Left lung (tissue), 10 donors: ENCODE measurements around the gene FAAH2. TPM values are rescaled to one million over a fixed set of nuclear protein-coding genes. Genes with fewer than 3 reads are reported as not detected.
"Not testable (repeated sequence)": the region's sequence is repeated elsewhere in the genome, so short reads cannot be mapped to it uniquely, and the experiment has no call there.

Experiments used
- ATAC-seq: fragments of 200-7000 bp; cut with Tn5 transposase; one replicate; pipeline ENCODE4 v1.9.1; 2020; ENCODE audit warnings: moderate library complexity
- DNase-seq, 4 donors: peaks; one replicate each; pipeline ENCODE4 v3.0.0-alpha.2; 2013 to 2020
- H3K27ac ChIP-seq, 2 donors: fragments of 200-600 bp; sonication (generic) in 1 of 2; one replicate each; pipeline versions ENCODE4 v1.5.0 to v1.8.0; 2020 to 2021
- H3K27me3 ChIP-seq, 2 donors: fragments of 200-600 bp; sonication (generic) in 1 of 2; one replicate each; pipeline versions ENCODE4 v1.5.0 to v1.8.0; 2020 to 2021
- H3K36me3 ChIP-seq, 2 donors: fragments of 200-600 bp; sonication (generic) in 1 of 2; one replicate each; pipeline versions ENCODE4 v1.5.0 to v1.8.0; 2020 to 2021
- H3K4me1 ChIP-seq, 2 donors: fragments of 200-600 bp; one replicate each; pipeline ENCODE4 v1.8.0; 2021
- H3K4me3 ChIP-seq, 2 donors: fragments of 200-600 bp; sonication (generic) in 1 of 2; one replicate each; pipeline versions ENCODE4 v1.5.0 to v1.8.0; 2020 to 2021; ENCODE audit warnings: mild to moderate bottlenecking in 1 of 2
- H3K9me3 ChIP-seq, 2 donors: fragments of 200-600 bp; sonication (generic) in 1 of 2; one replicate each; pipeline versions ENCODE4 v1.5.0 to v1.8.0; 2020 to 2021
- intact Hi-C, 2 donors: fragments of 100-400 bp; cut with DNase I; formaldehyde crosslinking; loops; one replicate each; pipeline versions ENCODE4 v1.11.2 to v1.14.2; 2022
- polyA plus RNA-seq, 6 donors: library from polyadenylated mRNA; unstranded; fragments of 120-200 nt; gene quantifications; one replicate each; pipeline ENCODE4 v1.2.1, GENCODE V29; 2013; ENCODE audit not compliant: insufficient read length in 6 of 6
- total RNA-seq, 2 donors: library from RNA; stranded (reverse); fragmentation: NEBNext Ultra II Directional; extraction: Animal tissue kit (Norgen Biotek cat#: 25700); gene quantifications; one replicate each; pipeline ENCODE4 v1.2.1, GENCODE V29; 2021
- TF ChIP-seq, protein P1 (sequence below), 2 donors: fragments of 200-600 bp; sonication (generic) in 1 of 2; IDR thresholded peaks; one replicate each; pipeline versions ENCODE4 v1.5.0 to v1.8.0; 2021; ENCODE audit warnings: antibody characterized with exemption in 2 of 2
- donor health status: DM: no; HTN: yes; CAD: no.
- donor health status: DM: no; HTN: no; CAD: no.

Gene FAAH2
- total and polyA plus RNA-seq, 8 donors: 5.0 to 9.6 (median 6.5) TPM

DNA sequence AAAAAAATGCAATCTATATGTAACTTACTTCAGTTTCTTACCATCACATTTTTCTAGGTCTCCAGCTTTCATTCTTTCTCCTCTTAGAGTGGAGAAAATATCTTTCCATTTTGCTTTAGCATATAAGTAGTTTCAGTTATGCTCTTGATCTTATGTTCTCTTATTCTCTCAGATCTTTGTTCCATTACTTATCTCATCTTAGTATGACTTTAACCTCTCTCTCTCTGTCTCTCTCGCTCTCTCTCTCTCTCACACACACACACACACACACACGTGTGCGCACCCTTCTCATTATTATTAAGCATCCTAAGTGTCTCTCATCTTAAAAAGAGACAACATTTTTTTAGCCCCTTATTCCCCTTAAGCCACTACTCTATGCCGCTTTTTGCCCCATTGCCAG, 92.8 kb downstream of the FAAH2 start:
- no peaks in the 10 kb centered on the region for H3K9me3 ChIP-seq
- DNase-seq (no peak), ATAC-seq (no peak)
- no peak overlapping the region for H3K4me3 ChIP-seq
- no peak overlapping the region for H3K27ac ChIP-seq
- no peaks in the 10 kb centered on the region for H3K4me1 ChIP-seq
- TF ChIP-seq, protein P1, sequence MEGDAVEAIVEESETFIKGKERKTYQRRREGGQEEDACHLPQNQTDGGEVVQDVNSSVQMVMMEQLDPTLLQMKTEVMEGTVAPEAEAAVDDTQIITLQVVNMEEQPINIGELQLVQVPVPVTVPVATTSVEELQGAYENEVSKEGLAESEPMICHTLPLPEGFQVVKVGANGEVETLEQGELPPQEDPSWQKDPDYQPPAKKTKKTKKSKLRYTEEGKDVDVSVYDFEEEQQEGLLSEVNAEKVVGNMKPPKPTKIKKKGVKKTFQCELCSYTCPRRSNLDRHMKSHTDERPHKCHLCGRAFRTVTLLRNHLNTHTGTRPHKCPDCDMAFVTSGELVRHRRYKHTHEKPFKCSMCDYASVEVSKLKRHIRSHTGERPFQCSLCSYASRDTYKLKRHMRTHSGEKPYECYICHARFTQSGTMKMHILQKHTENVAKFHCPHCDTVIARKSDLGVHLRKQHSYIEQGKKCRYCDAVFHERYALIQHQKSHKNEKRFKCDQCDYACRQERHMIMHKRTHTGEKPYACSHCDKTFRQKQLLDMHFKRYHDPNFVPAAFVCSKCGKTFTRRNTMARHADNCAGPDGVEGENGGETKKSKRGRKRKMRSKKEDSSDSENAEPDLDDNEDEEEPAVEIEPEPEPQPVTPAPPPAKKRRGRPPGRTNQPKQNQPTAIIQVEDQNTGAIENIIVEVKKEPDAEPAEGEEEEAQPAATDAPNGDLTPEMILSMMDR (IDR thresholded peaks at IDR 0.05): no peak
- intact Hi-C loops: no loop called here
- no peaks in the 10 kb centered on the region for H3K36me3 ChIP-seq
- no peaks in the 10 kb centered on the region for H3K27me3 ChIP-seq

DNA sequence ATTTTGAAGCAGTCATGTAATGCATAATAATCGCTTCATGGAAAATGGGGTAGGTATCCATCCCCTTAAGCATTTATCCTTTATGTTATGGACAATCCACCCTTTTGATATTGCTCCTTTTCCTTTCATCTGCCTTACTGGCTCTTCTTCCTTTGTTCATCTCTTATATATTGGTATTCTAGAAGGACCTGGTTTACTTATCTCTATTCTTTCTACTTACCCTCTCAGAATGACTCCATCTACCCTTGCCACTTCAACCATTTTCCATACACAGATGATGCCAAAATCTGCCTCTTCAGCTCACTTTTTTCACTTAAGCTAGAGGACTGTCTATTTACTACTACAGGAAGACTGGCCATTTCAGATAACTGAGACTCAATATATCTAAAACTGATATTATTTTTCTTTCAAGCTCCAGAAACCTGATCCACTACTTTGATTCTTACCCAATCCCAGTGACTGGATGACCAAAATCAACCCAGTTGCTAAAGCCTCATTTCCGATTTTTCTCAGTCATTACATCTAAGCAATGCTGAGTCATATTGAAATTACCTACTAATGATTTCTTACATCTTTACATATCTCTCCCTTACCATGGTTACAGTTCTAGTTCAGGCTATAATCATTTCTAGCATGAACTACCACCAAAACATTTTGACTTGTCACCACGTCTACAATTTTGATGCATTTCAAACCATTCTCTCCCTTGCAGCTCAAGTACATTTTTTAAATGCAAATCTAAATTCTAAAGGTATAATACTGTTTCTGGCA, 93.7 kb downstream of the FAAH2 start:
- no peaks in the 10 kb centered on the region for H3K9me3 ChIP-seq
- DNase-seq (no peak), ATAC-seq (no peak)
- no peaks in the 10 kb centered on the region for H3K27me3 ChIP-seq
- no peak overlapping the region for H3K4me3 ChIP-seq
- TF ChIP-seq, protein P1 (IDR thresholded peaks at IDR 0.05): no peak
- intact Hi-C loops: no loop called here
- H3K36me3 ChIP-seq: no peaks in the 10 kb centered on the region
- H3K4me1 ChIP-seq: no peaks in the 10 kb centered on the region
- no peak overlapping the region for H3K27ac ChIP-seq

DNA sequence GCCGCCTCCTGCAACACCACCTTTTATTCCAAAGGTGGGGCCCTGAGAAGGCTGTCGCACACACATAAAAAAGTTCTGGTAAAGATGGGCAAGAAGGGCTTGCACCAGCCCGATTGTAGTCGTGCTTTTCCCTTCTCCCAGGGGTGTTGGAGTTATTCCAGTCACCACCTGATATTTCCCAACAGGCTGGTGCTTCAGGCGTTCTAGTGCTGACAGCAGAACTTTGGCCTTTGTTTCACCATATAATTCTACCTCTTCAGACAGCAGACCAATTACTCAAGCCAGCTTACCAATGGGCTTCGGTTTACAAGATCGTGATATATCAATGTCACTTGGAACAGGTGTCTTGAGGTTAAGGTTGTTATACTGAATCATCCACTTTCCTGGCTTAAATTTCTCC, 107.7 kb downstream of the FAAH2 start:
- not testable (repeated sequence) for ATAC-seq

DNA sequence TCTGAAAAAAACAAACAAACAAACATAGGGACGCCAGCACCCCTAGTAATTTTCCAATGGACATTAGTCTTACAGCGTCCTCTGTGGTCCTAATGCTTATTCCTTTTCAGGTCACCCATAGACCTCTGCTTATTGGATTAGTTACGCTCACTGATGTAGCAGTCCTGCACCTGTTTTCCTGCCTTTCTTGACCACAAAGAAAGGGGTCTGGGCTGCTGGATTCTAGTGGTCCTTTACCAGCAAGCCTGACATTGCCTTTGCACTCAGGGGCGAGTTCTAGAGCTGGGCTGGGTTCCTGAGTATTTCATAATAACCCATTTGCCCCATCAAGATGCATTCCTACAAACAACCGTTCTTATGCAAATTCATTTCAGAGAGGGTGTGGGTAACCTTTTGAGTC, 116.7 kb downstream of the FAAH2 start:
- H3K4me3 ChIP-seq, H3K36me3 ChIP-seq, ATAC-seq, intact Hi-C loops, H3K4me1 ChIP-seq, DNase-seq, H3K27me3 ChIP-seq, H3K27ac ChIP-seq: not testable (repeated sequence)
- H3K9me3 ChIP-seq: peaks cover 0 to 18% of the 10 kb centered on the region in 2 donors

More for the DNA sequence above, 107.7 kb downstream of the FAAH2 start:
- H3K36me3 ChIP-seq, H3K9me3 ChIP-seq, intact Hi-C loops, H3K4me1 ChIP-seq, H3K27ac ChIP-seq, DNase-seq, H3K27me3 ChIP-seq, H3K4me3 ChIP-seq: not testable (repeated sequence)

DNA sequence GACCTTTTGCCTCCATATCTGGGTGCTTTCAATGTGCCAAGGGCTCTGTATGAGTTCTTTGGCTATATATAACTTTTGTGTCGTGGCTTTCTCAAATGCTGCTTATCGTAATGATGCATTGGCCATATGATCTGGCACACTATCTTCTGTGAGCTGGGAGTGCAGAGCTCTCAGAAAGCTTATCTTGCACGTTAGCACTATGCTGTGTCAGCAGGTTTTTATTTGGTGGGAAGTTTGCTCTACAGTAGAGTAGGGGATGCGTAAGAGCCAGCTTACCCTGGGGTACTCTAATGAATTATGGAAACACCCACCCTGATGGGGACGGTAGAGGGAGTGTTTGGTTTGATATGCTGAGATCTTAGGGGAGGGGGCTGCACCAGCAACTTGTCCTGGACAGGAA, 119.6 kb downstream of the FAAH2 start:
- ATAC-seq (no peak), DNase-seq (no peak)
- intact Hi-C loops: no loop called here
- TF ChIP-seq, protein P1 (IDR thresholded peaks at IDR 0.05): no peak
- Histone ChIP-seq H3K4me3 (no peak overlapping the region), H3K9me3 (peaks cover 0 to 19% of the 10 kb centered on the region in 2 donors), H3K36me3 (no peaks in the 10 kb centered on the region), H3K27ac (no peak overlapping the region), H3K27me3 (no peaks in the 10 kb centered on the region), H3K4me1 (no peaks in the 10 kb centered on the region)

DNA sequence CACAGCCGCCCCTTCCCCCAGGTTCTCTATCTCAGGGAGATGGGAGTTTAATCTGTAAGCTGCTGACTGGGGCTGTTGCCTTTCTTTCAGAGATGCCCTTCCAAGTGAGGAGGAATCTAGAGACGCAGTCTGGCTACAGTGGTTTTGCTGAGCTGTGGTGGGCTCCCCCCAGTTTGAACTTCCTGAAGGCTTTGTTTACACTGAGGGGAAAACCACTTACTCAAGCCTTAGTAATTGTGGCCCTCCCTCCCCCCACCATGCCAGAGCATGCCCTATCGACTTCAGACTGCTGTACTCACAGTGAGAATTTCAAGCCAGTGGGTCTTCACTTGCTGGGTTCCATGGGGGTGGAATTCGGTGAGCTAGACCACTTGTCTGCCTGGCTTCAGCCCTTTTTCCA, 131.3 kb downstream of the FAAH2 start:
- no peak for ATAC-seq
- intact Hi-C loops: no loop called here
- no peak for DNase-seq
- no peak overlapping the region for H3K27ac ChIP-seq
- no peaks in the 10 kb centered on the region for H3K4me1 ChIP-seq
- peaks cover 0 to 7% of the 10 kb centered on the region in 2 donors for H3K9me3 ChIP-seq
- no peaks in the 10 kb centered on the region for H3K27me3 ChIP-seq
- no peaks in the 10 kb centered on the region for H3K36me3 ChIP-seq
- no peak overlapping the region for H3K4me3 ChIP-seq
- TF ChIP-seq, protein P1 (IDR thresholded peaks at IDR 0.05): no peak
